Stimulated activated CD8-positive, alpha-beta memory T cell treated with anti-CD3 and anti-CD28 coated beads, Interleukin-12 subunit alpha, Interleukin-12 subunit beta, amount 100 ng/mL, for 4 hours (primary cell): ENCODE results near the gene FASLG.
"Not testable (repeated sequence)": the region's sequence is repeated elsewhere in the genome, so short reads cannot be mapped to it uniquely, and the experiment has no call there.

Experiments
- DNase-seq: peaks from one replicate; pipeline ENCODE4 v3.0.0-alpha.2; 2020; ENCODE audit warnings: low read depth

Gene FASLG

GRCh38 chr1:172680733-172681275 is 21.9 kb downstream of the FASLG start:
- DNase-seq: no peak

GRCh38 chr1:172682812-172683211 is 23.9 kb downstream of the FASLG start:
- no peak for DNase-seq

GRCh38 chr1:172686143-172686542 is 27.2 kb downstream of the FASLG start:
- DNase-seq: no peak

- not testable (repeated sequence) for DNase-seq
Measured at GRCh38 chr1:172688428-172689085, 29.7 kb downstream of the FASLG start.

GRCh38 chr1:172690925-172691324 is 32.0 kb downstream of the FASLG start:
- DNase-seq: not testable (repeated sequence)

GRCh38 chr1:172697534-172698002 is 38.7 kb downstream of the FASLG start:
- DNase-seq: no peak

GRCh38 chr1:172698224-172698623 is 39.3 kb downstream of the FASLG start:
- DNase-seq: no peak

GRCh38 chr1:172699111-172699510 is 40.2 kb downstream of the FASLG start:
- peak; percentile 65 for DNase-seq

- DNase-seq: no peak
Measured at GRCh38 chr1:172699695-172700227, 40.9 kb downstream of the FASLG start.

GRCh38 chr1:172700556-172700955 is 41.7 kb downstream of the FASLG start:
- no peak for DNase-seq

- DNase-seq: no peak
Measured at GRCh38 chr1:172704001-172704400, 45.1 kb downstream of the FASLG start.

GRCh38 chr1:172704420-172705210 is 45.7 kb downstream of the FASLG start:
- no peak for DNase-seq

GRCh38 chr1:172708452-172708851 is 49.5 kb downstream of the FASLG start:
- DNase-seq: no peak

GRCh38 chr1:172711558-172711957 is 52.7 kb downstream of the FASLG start:
- DNase-seq: no peak

GRCh38 chr1:172713466-172713865 is 54.6 kb downstream of the FASLG start:
- DNase-seq: no peak
